Endothelial cell (in vitro differentiated cells): ENCODE results near the gene CNN2. TPM values are rescaled to one million over a fixed set of nuclear protein-coding genes. Genes with fewer than 3 reads are reported as not detected.

Experiments
- DNase-seq: peaks from one replicate; pipeline ENCODE4 v3.0.0; 2021; ENCODE audit warnings: low spot score
- H3K27ac Mint-ChIP-seq: one replicate; pipeline ENCODE4 v1.8.0; 2021; ENCODE audit warnings: mixed read lengths, inconsistent platforms; ENCODE audit not compliant: unreplicated experiment
- H3K27me3 Mint-ChIP-seq: one replicate; pipeline ENCODE4 v1.8.0; 2021; ENCODE audit warnings: mild to moderate bottlenecking, moderate library complexity, mixed read lengths, inconsistent platforms; ENCODE audit not compliant: unreplicated experiment
- H3K36me3 Mint-ChIP-seq: one replicate; pipeline ENCODE4 v1.8.0; 2021; ENCODE audit warnings: mild to moderate bottlenecking, low read depth, mixed read lengths, inconsistent platforms; ENCODE audit not compliant: unreplicated experiment
- H3K4me1 Mint-ChIP-seq: one replicate; pipeline ENCODE4 v1.8.0; 2021; ENCODE audit warnings: mild to moderate bottlenecking, mixed read lengths, inconsistent platforms; ENCODE audit not compliant: unreplicated experiment
- H3K4me3 Mint-ChIP-seq: one replicate; pipeline ENCODE4 v1.8.0; 2021; ENCODE audit warnings: mild to moderate bottlenecking, mixed read lengths, inconsistent platforms; ENCODE audit not compliant: unreplicated experiment
- H3K9me3 Mint-ChIP-seq: one replicate; pipeline ENCODE4 v1.8.0; 2021; ENCODE audit warnings: mixed read lengths, inconsistent platforms; ENCODE audit not compliant: unreplicated experiment
- CTCF ChIP-seq: fragments of 200-600 bp; sonication (generic); IDR thresholded peaks from one replicate; pipeline ENCODE4 v1.5.0; 2021; ENCODE audit warnings: antibody characterized with exemption; ENCODE audit not compliant: unreplicated experiment
- total RNA-seq: library from RNA; stranded (reverse); fragmentation: NEBNext Ultra II Directional; extraction: Animal tissue kit (Norgen Biotek cat#: 25700); gene quantifications from one replicate; pipeline ENCODE4 v1.2.1, GENCODE V29; 2021; ENCODE audit not compliant: unreplicated experiment

The CNN2 gene
- total RNA-seq, 1 donor from 2014 or later: 456 TPM

GRCh38 chr19:1080360-1081161, 54.2 kb downstream of the CNN2 start:
- no peak overlapping the region for H3K27ac Mint-ChIP-seq
- H3K9me3 Mint-ChIP-seq: no peaks in the 10 kb centered on the region
- H3K4me1 Mint-ChIP-seq: no peaks in the 10 kb centered on the region
- DNase-seq: no peak
- peaks cover 16% of the 10 kb centered on the region for H3K27me3 Mint-ChIP-seq
- no peak overlapping the region for H3K4me3 Mint-ChIP-seq
- peaks cover 8% of the 10 kb centered on the region for H3K36me3 Mint-ChIP-seq
- TF ChIP-seq CTCF: no peak

DNA sequence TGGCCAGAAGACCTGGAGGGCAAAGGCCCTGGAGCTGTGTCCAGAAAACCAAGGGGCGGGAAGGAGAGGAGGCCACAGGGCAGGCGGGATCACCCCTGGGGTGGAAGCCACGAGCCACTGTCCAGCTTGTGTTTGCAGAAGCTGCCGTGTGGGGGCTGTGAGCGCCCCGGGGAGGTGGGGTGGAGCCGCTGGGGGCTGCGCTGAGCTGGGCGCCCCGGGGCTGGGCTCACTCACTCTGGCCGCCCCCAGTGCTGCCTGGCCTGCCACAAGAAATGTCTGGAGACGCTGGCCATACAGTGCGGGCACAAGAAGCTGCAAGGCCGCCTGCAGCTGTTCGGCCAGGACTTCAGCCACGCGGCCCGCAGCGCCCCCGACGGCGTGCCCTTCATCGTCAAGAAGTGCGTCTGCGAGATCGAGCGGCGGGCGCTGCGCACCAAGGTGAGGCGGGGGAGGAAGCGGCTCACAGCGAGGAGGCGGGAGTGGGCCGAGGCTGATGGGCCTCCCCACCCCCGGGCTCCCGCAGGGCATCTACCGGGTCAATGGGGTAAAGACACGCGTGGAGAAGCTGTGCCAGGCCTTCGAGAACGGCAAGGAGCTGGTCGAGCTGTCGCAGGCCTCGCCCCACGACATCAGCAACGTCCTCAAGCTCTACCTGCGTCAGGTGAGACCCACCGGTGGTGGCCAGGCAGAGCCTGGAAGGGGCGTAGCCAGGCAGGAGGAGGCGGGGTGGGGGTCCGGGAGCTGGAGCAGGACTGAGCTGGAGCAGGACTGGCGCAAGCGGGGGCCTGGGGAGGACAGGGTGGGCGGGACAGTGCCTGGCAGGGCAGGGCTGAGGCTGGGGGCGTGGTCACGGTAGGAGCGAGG, 55.1 kb downstream of the CNN2 start:
- H3K36me3 Mint-ChIP-seq: peaks cover 4% of the 10 kb centered on the region
- no peaks in the 10 kb centered on the region for H3K9me3 Mint-ChIP-seq
- H3K4me3 Mint-ChIP-seq: no peak overlapping the region
- H3K4me1 Mint-ChIP-seq: no peaks in the 10 kb centered on the region
- H3K27ac Mint-ChIP-seq: no peak overlapping the region
- TF ChIP-seq CTCF: no peak
- H3K27me3 Mint-ChIP-seq: peaks cover 13% of the 10 kb centered on the region
- no peak for DNase-seq

GRCh38 chr19:1082165-1082927, 55.9 kb downstream of the CNN2 start:
- H3K27ac Mint-ChIP-seq: no peak overlapping the region

More at GRCh38 chr19:1082165-1082927, 55.9 kb downstream of the CNN2 start:
- peaks cover 4% of the 10 kb centered on the region for H3K36me3 Mint-ChIP-seq
- peak; percentile 58 for DNase-seq
- peaks cover 13% of the 10 kb centered on the region for H3K27me3 Mint-ChIP-seq
- peak overlapping the region; percentile 69 for H3K4me3 Mint-ChIP-seq
- H3K9me3 Mint-ChIP-seq: no peaks in the 10 kb centered on the region
- TF ChIP-seq CTCF: no peak
- H3K4me1 Mint-ChIP-seq: no peaks in the 10 kb centered on the region
